Stimulated activated CD4-positive, alpha-beta T cell treated with anti-CD3 and anti-CD28 coated beads, Interleukin-2, amount 100 ng/mL, for 4 hours (primary cell): ENCODE measurements around the gene SPAST.
"Not testable (repeated sequence)": the region's sequence is repeated elsewhere in the genome, so short reads cannot be mapped to it uniquely, and the experiment has no call there.

Experiments used
- DNase-seq: peaks from one replicate; pipeline ENCODE4 v3.0.0-alpha.2; 2020; ENCODE audit warnings: low read depth

SPAST gene

DNA sequence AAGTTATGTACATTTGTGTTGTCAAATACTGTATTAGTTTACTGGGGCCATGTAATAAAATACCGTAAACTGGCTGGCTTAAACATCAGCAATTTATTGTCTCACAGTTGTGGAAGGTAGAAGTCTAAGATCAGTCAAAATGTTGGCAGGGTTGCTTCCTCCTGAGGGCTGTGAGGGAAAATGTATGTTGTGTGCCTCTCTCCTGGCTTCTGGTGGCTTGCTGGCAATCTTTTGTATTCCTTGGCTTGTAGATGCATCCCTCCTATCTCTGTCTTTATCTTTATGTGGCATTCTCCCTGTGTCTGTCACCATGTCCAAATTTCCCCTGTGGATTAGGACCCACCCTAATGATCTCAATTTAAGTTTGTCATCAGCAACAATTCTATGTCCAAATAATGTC is 65.3 kb downstream of the SPAST start:
- no peak for DNase-seq

DNA sequence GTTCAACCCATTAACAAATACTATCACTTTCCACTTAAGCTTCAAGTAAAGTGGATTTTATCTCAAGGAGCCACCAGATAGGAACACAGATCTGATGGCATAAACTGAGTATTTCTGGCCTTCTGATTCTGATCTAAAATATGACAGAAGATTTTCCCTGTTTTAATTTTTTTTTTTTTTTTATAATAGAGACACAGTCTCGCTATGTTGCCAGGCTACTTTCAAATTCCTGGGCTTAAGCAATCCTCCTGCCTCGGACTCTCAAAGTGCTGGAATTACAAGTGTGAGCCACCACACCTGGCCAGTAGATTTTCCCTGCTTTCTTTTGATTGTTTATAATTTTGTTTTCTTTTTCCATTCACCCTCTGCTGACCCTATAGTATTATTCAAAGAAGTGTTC is 65.7 kb downstream of the SPAST start:
- no peak for DNase-seq

DNA sequence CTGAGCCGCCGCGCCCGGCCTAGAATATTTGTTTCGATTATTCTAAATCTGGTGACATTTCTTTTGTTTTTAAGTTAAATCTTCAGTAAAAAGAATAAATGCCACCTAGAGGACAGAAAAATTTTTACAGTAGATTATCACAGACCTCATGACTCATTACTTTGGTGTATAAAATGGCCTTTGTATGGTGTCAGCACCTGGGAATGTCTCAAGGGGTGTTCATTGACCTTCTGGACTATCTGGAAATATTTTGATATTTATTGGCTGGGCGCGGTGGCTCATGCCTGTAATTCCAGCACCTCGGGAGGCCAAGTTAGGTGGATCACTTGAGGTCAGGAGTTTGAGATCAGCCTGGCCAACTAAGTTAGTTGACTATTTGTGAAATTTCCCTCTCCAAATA is 72.1 kb downstream of the SPAST start:
- DNase-seq = no peak

DNA sequence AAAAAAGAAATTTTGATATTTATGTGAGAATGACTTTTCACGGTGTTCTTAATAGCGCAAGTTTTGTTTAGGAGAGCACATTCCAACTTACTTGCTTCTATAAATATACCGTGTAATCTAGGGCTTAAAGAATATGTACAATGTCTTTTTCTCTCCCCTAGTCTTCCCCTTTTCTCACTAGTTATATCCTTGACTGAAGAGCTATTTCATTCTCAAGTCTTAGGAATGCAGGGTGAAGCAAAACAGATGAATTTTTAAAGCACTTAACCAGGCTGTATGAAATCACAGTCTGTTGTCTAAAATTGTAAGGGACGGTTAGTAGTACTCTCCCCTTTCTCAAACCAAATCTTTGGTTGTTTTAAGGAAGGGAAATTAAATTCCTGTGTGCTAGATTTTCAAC is 72.7 kb downstream of the SPAST start:
- DNase-seq = no peak

DNA sequence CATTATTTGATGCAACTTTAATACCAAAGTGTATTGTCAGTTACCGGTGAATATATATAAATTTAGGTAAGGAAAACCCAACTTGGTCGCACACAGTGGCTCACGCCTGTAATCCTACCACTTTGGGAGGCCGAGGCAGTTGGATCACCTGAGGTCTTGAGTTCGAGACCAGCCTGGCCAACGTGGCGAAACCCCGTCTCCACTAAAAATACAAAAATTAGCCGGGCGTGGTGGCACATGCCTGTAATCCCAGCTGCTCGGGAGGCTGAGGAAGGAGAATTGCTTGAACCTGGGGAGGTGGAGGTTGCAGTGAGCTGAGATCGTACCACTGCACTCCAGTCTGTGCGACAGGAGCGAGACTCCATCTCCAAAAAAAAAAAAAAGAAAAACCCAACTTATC is 88.2 kb downstream of the SPAST start:
- not testable (repeated sequence) for DNase-seq

DNA sequence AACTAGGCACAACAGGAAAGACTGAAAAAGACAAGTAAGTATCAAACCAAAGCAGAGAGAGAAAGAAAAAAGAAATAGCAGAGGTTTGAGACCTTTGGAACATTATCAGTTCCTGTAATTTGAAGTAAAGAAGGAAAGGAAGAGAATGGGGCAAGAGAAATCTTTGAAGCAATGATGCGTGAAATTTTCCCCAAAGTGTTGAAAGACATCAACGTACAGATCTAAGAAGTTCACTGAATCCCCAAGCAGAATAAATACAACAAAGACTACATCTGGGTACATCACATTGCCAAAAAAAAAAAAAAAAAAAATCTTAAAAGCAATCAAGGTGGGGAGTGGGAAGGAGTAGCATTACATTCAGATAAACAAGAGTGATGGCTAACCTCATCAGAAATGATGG is 96.3 kb downstream of the SPAST start:
- DNase-seq = no peak

DNA sequence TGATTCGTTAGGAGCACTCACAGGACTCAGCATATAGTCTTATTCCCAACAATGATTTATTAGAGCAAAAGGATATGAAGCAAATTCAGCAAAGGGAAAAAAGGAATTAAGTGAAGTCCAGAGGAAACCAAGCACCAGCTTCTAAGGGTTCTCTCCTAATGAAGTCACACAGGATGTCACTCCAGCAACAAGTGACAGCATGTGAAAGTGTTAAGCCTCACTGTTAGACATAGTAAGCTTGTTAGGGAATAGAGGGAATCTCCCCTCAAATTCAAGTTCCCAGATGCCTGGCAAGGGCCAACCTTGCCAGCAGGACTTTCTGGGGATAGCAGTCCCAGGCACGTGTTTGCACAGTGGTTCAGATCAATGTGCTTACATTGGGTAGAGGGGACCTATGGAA is 97.9 kb downstream of the SPAST start:
- DNase-seq = no peak

DNA sequence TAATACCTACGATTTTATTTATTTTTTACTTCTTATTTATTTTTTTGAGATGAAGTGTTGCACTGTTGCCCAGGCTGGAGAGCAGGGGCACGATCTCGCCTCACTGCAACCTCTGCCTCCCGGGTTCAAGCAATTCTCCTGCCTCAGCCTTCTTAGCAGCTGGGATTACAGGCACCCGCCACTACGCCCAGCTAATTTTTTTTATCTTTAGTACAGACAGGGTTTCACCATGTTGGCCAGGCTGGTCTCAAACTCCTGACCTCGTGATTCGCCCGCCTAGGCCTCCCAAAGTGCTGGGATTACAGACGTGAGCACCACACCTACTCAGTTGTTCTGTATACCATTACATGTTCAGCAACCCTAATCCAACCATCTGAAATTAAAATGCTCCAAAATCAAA is 100.9 kb downstream of the SPAST start:
- not testable (repeated sequence) for DNase-seq

DNA sequence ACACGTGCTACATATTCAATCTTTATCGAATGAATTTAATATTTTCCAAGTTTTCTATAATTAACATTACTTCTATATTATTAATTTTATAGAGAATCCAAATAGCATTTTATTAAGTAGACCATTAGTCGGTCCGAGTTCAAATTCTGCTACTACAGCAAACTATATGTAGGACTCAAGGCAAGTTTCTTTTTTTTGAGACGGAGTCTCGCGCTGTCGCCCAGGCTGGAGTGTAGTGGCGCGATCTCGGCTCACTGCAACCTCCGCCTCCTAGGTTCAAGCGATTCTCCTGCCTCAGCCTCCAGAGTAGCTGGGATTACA is 101.6 kb downstream of the SPAST start:
- not testable (repeated sequence) for DNase-seq

DNA sequence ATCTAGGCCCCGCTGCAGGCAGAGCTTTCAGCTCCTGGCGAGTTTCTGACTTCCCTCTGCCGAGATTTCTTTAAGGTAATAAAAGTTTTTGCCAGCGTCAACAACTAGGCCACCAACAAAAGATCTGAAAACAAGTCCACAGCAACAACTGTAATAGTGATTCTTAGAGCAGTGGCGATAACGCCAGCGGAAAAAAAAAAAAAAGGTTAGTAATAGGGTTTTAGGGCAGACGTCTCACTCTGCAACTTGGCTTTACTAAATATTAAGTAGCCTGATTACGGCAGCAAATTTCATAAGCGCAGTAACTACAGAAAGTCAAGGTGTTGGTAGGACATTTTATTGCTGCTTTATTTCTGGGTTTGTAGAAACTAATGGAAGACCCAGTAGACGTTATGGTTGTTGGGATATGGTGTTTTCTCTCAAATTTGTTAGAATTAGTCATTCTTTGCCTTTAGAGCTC is 102.8 kb downstream of the SPAST start:
- DNase-seq = no peak

DNA sequence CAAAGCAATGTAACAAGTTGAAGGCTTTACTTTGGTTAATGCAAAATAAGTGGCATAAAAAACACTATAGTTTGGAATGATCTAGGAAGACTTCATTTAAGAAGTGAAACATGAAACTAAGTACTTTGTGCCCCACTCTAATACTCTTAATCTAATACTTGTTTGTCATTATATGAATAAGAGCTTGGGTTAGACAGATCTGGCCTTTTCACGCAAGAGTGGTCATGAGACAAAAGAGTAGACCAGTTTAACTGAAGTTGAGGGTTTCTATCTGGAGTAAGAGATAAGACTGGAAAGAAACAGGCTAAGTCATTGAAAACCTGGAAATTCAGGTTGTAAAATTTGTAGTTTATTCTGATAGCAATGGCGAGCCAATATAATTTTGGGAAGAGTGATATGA is 105.2 kb downstream of the SPAST start:
- no peak for DNase-seq

DNA sequence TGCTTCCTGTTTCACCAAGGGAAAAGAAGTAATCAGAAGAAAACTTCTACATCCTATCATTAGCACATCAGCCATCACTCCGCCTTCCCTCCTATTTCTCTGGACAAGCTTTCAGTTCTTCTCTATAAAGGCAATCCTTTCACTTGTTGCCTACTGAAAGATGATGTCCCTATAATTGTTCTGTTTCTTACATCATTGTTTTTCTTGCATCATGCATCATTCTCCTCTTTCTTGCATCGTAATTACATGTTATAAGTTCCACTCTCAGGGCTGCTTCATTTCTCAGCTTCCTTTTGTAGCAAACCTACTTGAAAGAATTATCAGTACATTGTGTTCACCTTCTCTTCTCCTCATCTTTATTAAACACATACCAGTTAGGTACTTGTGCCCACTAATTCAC is 109.5 kb downstream of the SPAST start:
- no peak for DNase-seq

DNA sequence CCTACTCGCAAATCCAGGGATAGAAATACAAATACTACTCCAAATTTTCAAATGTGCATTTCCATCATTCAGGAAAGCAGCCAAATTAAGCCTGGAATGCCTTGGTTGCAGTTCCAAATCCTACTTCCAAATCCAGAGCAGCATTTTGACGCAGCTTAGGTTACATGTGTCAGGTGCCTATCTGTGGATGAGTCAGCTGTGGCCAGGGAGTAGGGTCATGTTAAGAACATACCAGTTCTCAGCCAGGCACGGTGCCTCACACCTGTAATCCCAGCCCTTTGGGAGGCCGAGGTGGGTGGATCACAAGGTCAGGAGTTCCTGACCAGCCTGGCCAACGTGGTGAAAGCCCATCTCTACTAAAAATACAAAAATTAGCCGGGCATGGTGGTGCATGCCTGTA is 119.3 kb downstream of the SPAST start:
- DNase-seq = no peak

DNA sequence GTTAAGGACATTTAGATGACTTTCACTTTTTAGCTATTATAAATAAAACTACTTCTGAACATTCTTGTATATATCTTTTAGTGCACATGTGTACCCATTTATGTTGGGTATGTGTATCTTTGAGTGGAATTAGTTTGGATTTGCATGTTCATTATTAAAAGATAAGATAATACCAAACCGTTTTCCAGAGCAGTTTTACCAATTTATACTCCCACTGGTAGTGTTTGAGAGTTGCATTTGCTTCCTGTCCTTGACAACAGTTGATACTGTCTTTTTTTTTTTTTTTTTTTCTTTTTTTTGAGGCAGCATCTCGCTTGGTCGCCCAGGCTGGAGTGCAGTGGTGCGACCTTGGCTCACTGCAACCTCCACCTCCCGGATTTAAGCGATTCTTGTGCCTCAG is 125.7 kb downstream of the SPAST start:
- no peak for DNase-seq

DNA sequence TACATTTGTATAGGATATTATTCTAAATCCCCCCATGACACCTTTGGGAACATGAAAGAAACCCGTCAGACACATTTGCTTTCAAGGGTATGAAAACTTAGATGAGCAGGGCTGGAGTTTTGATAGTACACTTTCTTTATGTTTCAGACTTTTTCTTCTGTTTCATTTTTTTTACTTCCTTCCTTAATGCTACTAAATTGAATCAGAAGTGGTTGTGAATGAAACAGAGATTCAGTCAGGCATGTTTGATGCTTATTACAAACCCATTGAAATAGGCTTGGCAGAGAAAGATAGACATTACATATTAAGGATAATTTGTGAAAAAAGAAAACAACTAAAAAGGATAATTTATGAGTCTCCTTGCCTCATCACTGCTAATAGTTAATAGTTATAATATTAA is 129.1 kb downstream of the SPAST start:
- DNase-seq = no peak

DNA sequence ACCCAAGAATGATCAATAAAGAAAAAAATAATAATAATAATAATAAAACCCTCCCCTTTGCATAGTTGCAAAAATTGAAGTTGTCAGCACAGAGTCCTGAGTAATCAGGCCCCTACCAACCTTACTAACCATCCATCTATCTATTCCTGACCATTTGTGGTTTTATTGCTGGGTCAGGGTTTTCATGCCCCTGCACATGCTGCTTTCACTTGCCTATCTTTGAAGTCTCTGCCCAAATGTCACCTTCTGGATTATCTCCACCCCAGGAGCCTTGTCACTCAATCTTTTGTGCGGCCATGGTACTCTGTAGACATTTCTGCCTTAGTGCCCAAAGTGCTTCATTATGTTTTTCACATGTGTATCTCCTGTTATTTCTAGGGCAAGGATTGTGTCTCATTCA is 137.5 kb downstream of the SPAST start:
- DNase-seq = no peak

DNA sequence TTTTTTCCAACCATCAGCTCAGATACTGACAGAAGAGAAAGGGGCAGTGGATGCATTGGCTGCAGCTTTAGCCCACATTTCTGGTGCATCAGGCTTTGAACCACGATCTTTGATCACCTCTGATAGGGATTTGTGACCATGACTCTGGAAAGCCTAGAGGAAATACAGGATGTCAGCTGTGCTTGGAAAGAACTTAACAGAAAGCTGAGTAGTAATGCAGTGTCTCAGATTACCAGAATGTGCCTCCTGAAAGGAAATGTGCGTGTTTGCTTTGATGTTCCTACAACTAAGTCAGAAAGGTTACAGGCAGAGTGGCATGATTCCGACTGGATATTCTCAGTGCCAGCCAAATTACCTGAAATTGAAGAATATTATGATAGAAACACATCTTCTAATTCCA is 140.1 kb downstream of the SPAST start:
- DNase-seq = not testable (repeated sequence)
